ENCODE measurements around the gene SLU7.

The SLU7 gene

DNA sequence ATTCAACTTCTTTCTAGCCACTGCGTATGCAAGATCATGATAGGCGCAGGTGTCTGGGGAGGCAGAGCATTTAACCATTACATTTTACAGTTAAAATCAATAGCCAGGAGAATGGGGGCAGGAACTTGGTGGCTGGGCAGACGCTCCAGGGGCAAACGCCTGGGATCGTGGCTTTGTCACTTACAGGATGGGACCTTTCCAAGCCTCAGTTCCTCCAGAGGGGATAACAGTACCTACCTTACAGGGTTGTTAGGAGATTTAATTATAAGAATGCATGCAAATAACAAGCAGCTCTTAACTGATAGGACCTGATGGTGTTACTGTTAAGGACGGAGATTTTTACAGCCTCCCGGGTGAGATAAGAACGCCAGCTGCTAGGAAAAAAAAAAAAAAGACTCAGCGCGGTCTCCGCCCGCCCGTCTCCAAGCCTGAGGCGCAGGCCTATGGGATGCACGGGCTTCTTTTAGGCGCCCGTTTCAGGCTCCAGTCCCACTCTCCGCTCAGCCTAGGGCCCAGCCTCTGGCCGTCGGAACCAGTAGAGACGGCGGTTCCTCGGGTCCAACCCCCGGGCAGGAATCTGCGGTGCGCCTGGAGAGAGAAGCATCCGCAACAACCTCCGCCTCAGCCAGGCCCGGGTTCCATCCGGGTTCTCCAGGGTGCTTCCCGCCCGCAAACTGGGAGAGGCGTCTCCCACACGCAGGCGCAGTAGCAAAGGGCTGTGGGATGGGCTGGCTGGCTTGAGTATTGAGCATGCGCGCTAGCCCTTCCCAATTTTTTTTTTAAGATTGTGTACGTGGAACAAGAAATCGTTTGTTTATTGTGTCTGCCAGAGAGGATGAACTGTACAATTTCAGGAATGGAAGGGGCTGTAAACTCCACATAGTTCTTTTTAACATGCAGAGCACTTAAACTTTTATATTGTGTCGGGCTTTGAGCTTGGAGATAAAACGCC, 19.2 kb downstream of the SLU7 start, which contains the start of gene FAM200C:
Gene FAM200C, minus strand, starts transcription at position 653 of the 952 bp plus-strand sequence. CDS start 4,564 bp downstream, outside the sequence.
- peak; percentile 50 for DNase-seq

DNA sequence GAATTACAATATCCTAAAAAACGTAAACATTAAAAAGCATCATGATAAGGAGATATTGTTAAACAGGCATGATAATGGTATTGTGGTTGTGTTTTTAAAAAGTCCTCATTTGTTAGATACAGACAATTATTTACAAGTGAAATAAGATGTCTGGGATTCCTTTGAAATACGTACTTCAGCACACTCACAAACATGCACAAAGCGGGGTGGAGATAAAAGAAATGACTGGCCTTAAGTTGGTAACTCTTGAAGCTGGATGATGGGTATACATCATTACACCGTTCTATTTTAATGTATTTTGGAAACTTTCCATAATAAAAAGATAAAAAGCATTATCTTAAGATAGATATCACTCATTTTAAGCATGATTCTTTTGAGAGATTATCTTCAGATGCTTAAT, 20.1 kb downstream of the SLU7 start:
- DNase-seq, result no peak

DNA sequence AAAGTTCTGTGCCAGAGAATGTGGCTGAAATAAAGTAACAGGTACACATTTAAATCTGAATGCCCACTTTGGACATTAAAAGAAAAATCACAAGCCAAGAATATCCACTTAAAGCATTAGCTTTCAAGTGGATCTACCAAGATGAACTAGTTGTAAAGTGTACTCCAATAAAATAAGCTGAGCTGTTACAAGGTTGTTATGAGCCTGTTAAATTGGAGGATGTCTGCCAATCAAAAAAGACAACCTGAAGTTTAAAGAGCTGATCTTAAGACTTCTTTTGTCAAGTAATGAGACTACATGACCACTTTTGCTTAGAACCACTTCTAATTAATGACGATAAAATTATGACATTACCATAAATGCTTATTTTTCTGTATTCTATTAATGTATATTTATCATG, 21.4 kb downstream of the SLU7 start:
- DNase-seq, result no peak

DNA sequence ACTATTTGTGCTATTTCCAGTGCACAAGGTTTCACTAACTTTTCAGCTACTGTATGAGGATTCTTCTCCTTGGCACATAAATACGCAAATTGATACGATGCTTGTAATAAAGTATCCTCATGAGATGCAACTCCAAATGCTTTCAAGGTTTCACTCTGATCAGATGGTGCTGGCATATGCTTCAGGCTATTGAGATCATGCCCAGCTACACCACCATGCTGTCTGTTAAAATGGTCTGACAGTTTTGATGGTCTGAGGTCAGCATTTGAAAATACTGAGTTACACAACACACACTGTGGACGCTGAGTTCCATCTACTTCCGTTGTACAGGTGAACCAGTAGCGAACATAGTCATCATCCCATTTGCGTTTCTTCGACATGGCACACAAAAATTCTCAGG, 23.8 kb downstream of the SLU7 start:
- DNase-seq, result no peak

DNA sequence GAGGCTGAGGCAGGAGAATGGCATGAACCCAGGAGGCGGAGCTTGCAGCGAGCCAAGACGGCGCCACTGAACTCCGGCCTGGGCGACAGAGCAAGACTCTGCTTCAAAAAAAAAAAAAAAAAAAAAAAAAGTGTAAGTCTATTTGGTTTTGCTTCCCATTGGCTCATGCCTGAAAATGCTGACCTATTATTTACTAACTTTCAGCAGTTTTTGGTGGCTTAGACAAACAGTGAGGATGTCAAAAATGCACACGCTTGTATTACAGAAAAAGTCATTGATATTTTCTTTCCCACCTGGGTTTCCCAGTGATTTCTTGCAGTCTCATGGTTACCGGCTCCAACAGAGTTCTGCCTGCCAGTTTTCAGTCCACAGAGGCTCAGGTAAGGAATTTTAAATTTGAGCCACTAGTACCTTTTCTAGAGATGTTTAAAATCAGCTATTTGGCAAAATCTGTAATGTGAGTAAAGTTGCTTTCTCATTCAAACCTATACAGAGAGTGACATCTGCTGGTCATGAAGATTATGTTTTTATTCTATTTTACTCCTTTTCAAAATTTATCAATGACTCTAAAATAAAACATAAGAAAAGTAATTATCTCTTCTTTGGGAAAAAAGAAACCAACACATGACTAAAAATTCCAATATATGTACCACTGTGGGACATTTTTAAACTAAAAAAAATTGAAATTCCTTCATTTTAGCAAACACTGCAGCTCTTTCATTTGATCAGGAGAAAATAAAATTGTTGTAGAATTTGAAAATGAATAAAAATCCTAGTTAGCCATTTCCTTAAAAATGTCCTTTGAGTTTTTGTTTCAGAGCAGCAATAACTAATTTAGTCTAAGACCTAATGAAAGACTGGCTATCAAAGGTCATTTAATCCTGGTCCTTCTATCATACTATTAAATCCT, 27.8 kb downstream of the SLU7 start:
- DNase-seq, result no peak

DNA sequence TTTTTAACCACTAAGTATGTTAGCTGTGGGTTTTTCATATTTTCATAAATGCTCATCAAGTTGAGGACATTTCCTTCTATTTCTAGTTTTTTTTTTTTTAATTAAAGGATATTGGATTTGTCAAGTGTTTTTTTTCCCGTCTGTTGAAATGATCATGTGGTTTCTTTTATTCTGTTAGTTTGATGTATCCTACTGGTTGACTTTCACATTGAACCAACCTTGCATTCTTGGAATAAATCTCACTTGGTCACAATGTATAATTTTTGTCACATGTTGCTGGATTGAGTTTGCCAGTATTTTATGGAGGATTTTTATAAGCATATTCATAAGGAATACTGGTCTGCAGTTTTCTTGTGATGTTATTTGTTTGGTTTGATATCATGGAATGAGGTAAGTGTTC, 31.4 kb downstream of the SLU7 start:
- no peak for DNase-seq

DNA sequence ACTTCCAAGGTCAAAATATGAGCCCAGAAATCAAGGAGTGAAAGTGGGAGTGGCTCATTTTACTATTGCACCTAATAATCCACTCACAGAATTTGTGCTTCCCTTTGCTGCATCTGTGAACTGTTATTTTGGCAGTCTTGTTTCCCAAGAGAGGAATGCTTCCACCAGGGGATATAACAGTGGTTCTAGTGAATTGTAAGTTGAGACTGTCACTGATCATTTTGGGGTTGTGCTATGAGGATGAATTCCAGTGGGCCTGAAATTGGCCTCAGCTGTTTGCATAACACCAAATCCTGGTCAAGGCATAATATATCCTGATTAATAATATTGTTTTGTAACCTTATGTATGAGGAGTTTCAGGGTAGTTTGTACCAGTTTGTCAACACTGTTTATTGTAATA, 33.4 kb downstream of the SLU7 start:
- no peak for DNase-seq

DNA sequence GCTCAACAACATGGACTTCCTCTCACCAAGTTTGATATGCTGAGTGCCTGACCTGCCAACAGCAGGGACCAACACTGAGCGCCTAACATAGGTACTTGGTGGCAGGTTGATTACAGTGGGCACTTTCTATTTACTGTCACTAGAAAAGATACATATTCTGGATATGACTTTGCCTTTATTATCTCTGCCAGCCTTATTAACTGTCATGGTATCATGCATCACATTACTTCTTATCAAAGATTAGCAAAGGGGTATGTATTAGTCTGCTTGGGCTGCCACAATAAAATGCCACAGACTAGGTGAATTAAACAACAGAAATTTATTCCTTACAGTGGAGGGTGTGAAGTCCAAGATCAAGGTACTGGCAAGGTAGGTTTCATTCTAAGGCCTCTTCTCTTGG, 34.2 kb downstream of the SLU7 start:
- DNase-seq, result no peak

DNA sequence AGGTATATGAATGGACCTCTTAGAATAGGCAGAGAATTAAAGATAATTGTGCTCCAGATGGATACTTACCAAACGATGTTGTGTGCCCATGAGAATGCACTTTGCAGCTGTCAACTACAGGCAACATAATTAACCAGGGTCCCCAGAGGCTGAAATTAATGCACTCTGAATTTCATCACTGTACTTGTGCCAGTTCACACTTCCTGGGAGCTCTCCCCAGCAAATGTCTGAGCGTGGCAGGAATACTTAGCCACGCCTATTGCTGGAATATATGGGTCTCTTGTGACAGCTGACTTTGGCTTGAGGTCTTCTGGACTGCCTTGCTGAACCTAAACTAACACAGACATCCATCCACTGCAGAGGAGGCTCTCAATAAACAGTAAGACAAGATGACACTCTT, 36.5 kb downstream of the SLU7 start:
- DNase-seq, result no peak

DNA sequence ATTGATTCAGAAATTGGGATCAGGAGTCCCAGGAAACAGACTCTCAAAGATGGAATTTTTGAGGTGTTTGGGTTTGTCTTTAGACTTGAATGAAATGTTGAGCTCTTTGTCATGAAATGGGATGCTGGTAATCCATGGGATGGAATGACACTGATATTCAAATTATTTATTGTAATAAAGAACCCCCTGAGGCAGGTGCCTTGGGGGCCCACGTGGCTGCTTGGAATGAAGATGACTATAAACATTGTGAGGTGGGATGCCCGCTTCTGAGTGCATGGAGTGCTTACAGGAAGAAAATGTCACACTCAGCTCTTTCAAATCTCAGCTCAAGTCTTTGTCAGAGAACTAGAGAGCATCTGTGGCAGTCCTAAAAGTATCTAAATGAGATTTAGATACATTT, 38.8 kb downstream of the SLU7 start:
- no peak for DNase-seq

DNA sequence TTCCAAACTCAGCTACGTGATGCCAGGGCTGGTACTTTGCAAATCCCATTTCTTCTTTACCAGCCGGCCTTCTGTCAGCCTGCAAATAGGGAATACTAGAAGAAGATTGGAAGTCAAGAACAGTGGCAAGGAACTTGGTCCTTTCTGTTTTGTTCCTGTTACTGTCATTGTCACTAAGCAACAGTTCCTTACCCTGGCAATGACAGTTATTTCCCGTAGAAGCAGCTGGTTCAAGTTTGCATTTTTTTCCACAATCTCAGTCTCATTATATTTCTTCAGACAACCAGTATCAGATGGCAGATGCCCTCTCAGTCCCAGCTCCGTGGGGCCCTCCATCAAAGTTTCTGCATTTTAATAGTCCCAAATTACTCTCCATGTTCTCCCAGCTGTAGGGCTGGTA, 39.4 kb downstream of the SLU7 start:
- no peak for DNase-seq

DNA sequence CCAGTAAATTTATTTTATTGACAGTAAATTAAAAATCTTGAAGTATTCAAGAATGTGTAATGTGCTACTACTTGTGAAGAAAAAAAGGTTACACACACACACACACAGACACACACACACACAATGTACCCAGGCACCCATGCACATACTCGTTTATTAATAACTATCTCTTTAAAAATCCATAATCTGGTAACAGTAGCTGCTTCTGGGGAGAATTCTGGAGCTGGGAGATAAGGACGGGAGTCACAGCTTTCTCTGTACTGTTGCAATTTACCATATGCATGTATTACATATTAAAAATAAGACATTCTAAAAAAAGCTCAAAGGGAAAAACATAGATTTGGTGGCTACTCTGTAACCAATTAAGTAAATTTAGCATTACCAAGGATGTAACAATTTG, 40.6 kb downstream of the SLU7 start:
- no peak for DNase-seq

DNA sequence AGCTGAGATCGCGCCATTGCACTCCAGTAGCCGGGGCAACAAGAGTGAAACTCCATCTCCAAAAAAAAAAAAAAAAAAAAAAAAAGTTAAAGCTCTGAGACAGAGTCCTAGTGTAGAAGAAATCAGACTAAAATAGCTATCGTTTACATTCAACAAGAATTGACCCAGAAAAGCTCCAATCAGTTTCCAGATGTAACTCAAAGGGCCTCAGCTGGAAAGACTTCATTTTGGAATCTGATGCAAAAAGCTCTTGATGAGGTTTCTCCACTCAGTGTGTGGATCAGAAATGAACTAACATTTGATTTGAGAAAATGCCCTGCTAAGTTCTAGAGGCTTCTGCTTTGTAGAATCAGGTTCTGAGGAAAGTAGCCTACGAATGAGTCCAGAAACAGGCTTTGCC, 41.2 kb downstream of the SLU7 start:
- DNase-seq, result no peak

DNA sequence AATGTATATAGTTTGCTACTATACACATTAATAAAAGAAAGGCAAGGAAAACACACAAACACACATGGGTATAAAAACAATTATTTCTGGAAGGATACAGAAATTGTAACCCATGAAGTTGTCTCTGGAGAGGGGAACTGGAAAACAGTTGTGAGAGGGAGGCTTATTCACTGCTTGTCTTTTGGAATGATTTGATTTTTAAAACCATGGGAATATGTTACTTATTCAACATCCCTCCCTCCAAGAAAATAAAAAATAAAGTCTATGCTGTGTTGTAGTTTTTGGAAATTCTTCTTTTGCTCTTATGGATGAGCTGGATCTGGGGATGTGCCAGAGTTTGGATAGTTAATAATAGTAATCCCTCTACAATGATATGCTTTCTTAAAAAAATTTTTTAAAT, 42.5 kb downstream of the SLU7 start:
- DNase-seq, result no peak

DNA sequence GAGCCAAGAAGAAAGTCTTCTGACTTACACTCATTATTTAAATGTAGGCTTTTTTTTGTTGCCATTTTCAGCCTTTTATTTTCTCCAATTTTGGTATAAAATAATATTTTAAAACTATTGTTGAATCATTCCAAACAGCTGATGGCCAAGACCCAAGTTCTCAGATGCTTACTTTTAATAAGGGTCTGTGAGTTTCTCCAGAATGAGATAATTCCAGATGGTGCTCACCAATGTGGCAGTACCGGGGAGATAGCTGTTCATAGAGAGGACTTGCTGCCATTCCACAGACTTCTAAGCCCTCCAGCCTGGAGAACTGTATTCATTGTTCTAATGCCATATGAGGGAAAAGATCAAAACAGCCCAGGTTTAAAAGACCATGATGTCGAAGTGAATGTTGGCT, 43.2 kb downstream of the SLU7 start:
- DNase-seq, result no peak

DNA sequence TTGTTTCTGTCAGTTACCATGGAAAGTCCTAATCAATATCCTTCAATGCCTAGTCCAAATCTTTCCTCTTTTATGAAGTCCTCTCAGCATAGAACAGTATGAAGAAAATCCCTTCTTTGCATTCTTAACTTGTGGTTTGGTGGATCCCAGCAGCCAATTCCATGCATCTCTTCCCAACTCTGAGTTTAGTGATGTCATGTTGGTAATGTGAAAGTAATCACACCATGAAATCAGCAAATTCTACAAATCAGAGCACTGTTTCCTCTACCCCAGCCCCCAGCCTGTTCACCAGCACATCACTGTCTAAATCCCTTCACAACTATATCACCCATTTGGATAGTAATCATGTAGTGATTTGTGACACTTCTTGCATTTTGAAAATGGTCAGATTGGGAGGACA, 43.7 kb downstream of the SLU7 start:
- DNase-seq, result no peak

DNA sequence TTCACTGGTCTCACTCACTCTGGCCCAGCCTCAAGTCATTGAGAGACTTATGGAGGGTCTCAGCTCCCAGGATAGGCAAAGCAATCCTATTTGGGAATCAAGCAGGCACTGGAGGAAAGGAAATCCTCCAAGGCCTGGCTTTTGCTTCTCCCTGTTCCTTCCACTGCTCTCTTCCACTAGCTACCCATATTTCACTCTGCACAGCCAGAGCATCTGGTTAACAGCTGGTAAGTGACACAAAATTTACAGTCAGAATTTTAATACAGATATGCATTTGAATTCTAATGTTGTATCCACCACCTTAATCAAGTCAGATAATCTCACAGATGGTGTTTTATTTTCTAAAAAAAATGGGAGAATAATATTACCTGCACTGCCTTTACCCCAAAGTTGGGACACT, 47.6 kb downstream of the SLU7 start:
- DNase-seq, result no peak

DNA sequence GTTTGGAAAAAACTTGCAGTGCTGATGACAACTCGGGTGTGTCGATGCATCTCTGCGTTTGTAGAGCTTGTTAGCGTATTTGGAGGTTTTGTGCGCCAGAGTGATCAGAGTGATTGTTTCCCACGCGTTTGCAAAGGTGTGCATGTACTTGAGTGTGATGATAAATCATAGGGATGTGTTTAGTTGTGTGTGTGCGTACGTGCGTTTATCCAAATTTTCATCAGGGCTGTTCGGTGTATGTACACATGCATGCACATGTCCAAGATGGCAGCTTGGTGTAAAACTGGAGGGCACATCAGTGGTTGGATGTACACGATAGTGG, 48.2 kb downstream of the SLU7 start:
- no peak for DNase-seq

DNA sequence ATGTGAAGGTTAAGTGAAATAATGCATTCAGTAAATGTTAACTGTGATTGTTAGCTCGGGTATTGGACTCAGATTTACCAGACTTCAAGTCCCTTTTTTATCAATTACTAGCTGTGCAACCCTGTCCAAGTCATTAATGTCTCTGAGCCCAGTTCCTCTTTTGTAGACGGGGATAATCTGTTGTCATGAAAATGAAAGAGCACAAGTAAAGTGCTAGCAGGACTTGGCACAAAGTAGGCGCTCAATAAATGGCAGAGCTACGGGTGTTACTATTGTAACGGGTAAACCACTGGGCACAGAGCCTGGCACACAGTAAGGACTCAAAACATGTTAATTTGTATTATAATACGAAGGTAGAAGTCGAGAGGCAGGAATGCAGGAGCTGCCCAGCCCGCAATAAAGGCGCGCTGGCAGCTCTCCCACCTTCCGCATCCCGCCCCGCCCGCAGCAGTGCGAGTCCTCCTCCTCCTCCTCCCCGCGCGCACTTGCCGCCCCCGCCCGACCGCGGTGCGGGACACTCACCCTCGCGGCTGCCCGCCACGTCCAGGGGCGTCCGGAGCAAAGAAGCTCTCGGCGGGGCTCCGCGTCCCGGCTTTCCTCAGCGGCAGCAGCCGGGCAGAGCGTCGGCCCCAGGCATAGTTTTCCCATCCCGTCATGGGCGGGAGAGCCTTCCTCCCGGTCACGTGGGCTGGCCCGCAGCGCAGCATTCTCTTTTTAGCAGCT, 48.7 kb downstream of the SLU7 start, which contains the start of gene C1QTNF2:
Gene C1QTNF2, minus strand, starts transcription at position 637 of the 723 bp plus-strand sequence. CDS start 15,615 bp downstream, outside the sequence.
- DNase-seq, result no peak

DNA sequence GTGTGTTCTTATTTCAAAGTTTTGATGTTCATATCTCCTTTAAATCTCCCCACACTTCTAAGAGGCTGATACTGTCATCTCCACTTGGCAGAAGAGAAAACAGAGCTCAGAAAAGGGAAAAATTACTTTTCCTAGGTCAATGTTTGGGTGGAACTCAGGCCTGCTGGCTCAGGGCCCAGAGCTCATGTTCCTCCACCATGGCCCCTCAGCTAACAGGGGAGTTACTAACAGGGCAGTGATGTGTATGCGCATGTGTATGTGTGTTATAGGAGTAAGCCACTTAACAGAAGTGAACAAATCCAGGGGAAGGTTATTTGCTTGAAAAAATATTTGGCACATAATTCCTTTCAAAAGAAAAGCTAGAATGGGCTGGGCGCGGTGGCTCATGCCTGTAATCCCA, 51.0 kb downstream of the SLU7 start:
- no peak for DNase-seq

DNA sequence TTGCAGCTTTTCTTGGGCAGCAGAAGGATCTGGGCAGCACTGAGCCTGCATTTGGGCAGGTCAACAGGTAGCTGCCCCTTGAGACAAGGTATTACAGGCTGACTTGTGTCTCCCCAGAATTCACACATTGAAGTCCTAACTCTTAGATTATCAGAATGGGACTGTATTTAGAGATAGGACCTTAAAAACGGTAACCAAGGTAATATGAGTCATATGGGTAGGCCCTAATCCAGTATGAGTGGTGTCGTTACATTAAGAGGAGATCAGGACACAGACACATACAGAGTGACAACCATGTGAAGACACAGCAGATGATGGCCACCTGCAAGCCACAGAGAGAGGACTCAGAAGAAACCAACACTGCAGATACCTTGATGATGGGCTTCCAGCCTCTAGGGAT, 51.6 kb downstream of the SLU7 start:
- DNase-seq, result no peak

DNA sequence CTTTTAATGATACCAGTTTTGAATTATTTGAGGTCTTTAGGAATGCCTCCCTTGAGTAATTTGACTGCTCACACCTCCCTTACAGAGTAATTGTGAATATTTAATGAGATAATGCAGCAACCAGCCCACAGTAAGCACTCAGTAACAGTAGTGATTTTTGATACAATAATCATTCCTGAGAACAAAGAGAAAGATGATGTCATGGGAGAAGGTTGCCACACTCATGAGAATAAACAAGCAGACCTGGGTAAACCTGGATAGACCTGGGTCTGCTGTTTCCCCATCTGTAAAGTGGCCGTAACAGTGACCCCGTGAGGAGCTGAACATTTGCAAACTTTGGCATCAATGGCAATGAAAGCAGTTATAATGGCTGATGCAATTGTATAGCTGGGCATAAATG, 52.7 kb downstream of the SLU7 start:
- DNase-seq, result no peak

All from activated effector memory CD4-positive, alpha-beta T cell treated with Interleukin-2 at 50 U/mL for 16 hours (primary cell).